Epidermal melanocyte (primary cell): Measurements from ENCODE around the gene RPL3.
"Not testable (repeated sequence)": the region's sequence is repeated elsewhere in the genome, so short reads cannot be mapped to it uniquely, and the experiment has no call there.

Source experiments
- DNase-seq: peaks from one replicate; pipeline ENCODE4 v3.0.0; 2011; ENCODE audit warnings: low spot score; ENCODE audit not compliant: insufficient read length

Gene RPL3

DNA sequence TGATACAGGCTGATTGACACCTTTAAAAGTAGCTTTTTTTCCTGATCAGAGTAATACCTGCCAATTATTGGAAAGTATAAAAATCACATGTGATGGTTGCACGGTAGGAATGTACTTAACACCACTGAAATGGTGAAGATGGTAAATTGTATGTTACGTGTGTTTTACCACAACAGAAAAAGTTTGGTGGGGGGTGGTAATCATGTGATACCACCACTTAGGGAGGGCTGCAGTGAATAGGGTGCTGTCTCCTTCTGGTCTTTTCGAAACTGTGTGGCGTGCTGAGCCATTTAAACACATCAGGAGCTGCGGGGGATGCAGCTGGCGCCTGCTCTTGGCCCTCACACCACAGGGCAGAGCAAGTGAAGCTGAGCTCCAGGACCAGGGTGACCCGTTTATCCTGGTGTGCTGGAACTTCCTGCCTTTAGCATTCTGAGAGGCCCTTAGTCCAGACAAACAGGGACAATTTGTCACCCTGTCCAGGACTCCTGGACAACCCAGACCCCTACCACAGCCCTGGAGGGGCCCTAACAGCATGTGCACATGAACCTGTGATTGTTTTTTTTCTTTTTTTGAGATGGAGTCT, 33.0 kb upstream of the RPL3 start:
- peak; percentile 23 for DNase-seq

GRCh38 chr22:39351689-39352214, 32.3 kb upstream of the RPL3 start:
- DNase-seq, result peak; percentile 66

GRCh38 chr22:39350757-39351688, 31.6 kb upstream of the RPL3 start:
- DNase-seq, result no peak

DNA sequence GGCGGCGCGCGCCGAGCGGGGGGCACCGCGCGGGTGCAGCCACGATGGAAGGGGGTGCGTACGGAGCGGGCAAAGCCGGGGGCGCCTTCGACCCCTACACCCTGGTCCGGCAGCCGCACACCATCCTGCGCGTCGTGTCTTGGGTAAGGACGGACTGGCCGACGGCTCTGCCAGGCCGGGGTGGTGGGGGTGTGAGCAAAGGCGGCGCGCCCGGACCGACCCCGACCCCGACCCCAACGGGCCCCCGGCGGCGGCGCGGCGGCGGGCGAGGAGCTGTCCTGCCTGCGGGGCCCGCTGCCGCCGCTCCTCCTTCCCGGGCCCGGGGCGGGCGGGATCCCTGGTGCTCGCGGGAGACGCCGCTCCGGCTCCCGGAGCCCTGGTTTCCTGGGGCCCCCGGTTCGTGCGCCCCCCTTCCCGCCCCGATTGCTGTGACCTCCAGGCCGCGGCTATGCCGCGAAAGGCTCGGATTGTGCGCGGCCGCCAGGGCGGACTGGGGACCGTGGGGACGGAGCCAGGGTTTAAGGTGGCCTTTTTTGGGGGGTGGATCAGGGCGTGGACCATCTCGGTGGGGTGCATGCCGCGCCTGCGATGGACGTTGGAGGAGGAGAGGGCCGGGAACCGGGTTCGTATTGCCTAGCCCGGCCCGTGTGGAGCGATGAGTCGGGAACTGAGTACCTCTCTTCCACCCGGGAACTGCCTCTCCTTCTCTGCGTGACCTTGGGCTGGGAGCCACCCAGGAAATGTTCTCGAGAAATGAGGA, 30.7 kb upstream of the RPL3 start, which contains the start of gene SYNGR1:
SYNGR1 (plus strand) TSS at position 25 of the 760 bp plus-strand sequence; CDS start at position 45, 20 bp downstream.
- peak; percentile 22 for DNase-seq

GRCh38 chr22:39349506-39349966, 30.1 kb upstream of the RPL3 start:
- DNase-seq, result peak; percentile 61

GRCh38 chr22:39348909-39349505, 29.6 kb upstream of the RPL3 start:
- DNase-seq, result peak; percentile 14

DNA sequence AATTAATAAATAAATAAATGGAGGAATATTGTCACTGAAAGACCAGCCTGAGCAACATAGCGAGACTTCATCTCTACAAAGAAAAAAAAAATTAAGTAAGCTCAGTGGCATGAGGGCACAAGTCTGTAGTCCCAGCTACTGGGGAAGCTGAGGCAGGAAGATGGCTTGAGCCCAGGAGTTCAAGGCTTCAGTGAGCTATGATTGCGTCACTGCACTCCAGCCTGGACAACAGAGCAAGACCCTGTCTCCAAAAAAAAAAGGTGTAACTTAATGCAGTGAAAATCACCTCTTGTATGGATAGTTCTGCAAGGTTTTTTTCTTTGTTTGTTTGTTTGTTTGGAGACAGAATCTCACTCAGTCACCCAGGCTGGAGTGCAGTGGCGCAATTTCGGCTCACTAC, 25.8 kb upstream of the RPL3 start:
- DNase-seq, result no peak

DNA sequence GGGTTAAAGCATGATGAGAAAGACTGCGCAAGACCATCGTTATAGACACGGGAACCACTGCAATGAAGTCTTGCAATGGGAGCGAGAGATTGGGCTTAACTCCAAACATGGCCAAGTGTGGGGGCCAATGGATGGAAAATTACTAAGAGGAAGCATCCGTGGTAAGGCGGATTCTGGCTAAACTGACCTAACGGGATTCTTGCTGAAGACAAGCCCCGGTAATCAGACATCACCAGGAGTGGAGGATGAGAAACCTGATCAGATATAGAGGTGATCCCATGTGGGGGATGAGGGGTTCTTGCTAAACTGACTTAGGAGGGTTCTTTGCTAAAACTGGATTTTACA, 24.6 kb upstream of the RPL3 start:
- DNase-seq, result no peak

GRCh38 chr22:39343259-39344045, 24.0 kb upstream of the RPL3 start:
- peak; percentile 88 for DNase-seq

DNA sequence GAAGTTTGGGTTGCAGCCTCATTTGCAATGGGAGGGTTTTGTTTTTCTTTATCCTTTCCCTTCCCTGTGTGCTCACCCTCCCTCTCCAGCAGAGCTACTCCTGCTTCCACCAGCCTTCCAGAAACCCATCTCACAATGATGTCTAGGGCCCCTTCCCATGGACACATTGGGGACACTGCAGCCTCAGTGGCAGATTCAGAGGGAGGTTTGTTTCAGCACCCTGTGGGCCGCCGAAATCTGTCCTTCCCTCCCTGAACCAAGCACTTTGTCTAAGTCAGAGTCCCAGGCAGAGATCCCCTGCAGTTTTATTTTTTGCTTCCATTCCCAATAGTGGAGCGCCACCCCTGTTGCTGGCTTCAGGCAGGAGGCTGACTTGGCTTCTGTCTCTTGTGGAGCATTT, 21.8 kb upstream of the RPL3 start:
- no peak for DNase-seq

DNA sequence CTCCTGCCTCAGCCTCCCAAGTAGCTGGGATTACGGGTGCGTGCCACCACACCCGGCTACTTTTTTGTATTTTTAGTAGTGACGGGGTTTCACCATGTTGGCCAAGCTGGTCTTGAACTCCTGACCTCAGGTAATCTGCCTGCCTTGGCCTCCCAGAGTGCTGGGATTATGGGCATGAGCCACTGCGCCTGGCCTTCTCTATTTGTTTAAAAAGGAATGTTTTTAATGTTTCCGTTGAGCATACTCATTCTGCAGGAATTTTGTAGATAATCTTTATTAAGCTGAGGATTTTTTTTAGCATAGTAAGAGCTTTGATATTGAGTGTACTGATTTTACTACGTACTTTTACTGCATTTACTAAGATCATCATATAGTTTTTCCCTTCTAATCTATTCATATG, 20.4 kb upstream of the RPL3 start:
- DNase-seq, result not testable (repeated sequence)

GRCh38 chr22:39336411-39336810, 17.0 kb upstream of the RPL3 start:
- no peak for DNase-seq

GRCh38 chr22:39332441-39333064, 13.1 kb upstream of the RPL3 start:
- DNase-seq, result peak; percentile 60

DNA sequence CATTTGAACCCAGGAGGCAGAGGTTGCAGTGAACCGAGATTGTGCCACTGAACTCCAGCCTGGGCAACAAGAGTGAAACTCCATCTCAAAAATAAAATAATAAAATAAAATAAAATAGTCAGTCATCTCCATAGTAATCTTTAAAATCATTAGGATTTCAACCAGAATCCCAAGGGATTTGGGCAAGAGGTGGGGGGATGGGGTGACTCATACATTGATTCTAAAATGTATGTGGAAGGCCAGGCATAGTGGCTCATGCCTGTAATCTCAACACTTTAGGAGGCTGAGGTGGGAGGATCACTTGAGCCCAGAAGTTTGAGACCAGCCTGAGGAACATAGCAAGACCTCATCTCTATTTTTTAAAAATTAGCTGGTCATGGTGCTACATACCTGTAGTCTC, 11.1 kb upstream of the RPL3 start:
- DNase-seq, result not testable (repeated sequence)

- DNase-seq, result no peak
Observed at GRCh38 chr22:39327995-39328754, 8.8 kb upstream of the RPL3 start.

DNA sequence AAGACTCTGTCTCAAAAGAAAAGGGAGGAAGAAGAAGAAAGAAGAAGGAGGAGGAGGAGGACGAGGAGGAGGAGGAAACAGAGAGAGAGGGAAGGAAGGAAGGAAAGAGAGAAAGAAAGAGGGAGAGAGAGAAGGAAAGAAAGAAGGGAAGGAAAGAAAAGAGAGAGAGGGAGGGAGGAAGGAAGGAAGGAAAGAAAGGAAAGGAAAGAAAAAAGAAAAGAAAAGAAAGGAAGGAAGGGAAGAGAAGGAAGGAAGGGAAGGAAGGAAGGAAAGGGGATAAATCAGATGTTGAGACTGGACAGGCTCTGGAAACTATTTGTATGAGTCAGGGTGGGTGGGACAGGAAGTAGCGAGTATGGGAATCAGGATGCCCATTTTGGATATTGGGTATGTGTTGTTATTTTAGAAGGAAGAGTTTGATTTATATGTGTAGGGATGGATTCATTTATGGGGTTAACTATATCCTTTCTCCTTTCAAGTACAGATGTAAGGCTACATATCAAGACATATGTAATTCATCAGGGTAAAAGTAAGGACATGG, 6.0 kb upstream of the RPL3 start:
- no peak for DNase-seq

- not testable (repeated sequence) for DNase-seq
Observed at GRCh38 chr22:39320616-39321029, 1.2 kb upstream of the RPL3 start.

- DNase-seq, result no peak
Observed at GRCh38 chr22:39318507-39319283, 728 bp downstream of the RPL3 start.
